ENCODE data around the gene YIF1A. TPM values are rescaled to one million over a fixed set of nuclear protein-coding genes. Genes with fewer than 3 reads are reported as not detected.

The YIF1A gene
- total RNA-seq, 1 donor from 2014 or later = 19.0 TPM

- Histone ChIP-seq H3F3A (ENCODE audit: low read depth) (peaks cover 8% of the 10 kb centered on the region), H4K20me1 (ENCODE audit: low read depth) (no peaks in the 10 kb centered on the region), H3K9ac (no peak overlapping the region), H3K27me3 (peaks cover 9% of the 10 kb centered on the region), H3K36me3 (no peaks in the 10 kb centered on the region), H2AFZ (replicated peaks) (no peak overlapping the region), H3K4me3 (no peak overlapping the region), H3K4me1 (peaks cover 25% of the 10 kb centered on the region), H3K79me2 (ENCODE audit: low read depth) (no peaks in the 10 kb centered on the region), H3K9me3 (ENCODE audit: low read depth) (no peaks in the 10 kb centered on the region), H3K4me2 (no peak overlapping the region), H3K27ac (no peak overlapping the region)
- H3K27me3 Mint-ChIP-seq (ENCODE audit: insufficient read depth, low read depth) = peaks cover 22% of the 10 kb centered on the region
- H3K9me3 Mint-ChIP-seq = peaks cover 12% of the 10 kb centered on the region
- H3K4me3 Mint-ChIP-seq = peak overlapping the region; percentile 47
- TF ChIP-seq EZH2 (IDR thresholded peaks at IDR 0.05) = no peak
- no peak for TF ChIP-seq EZH2phosphoT487 (IDR thresholded peaks at IDR 0.05)
- no peak for TF ChIP-seq CTCF (IDR thresholded peaks at IDR 0.05)
- no peak for DNase-seq (ENCODE audit: low spot score)
- H3K27ac Mint-ChIP-seq = peak overlapping the region; percentile 72
- no peaks in the 10 kb centered on the region for H3K36me3 Mint-ChIP-seq
- H3K4me1 Mint-ChIP-seq = peaks cover 52% of the 10 kb centered on the region
These were observed 29.6 kb upstream of the YIF1A start for GRCh38 chr11:66318600-66318970.

- peak overlapping the region; percentile 45 for H2AFZ ChIP-seq (replicated peaks)
- Mint-ChIP-seq H3K9me3 (peaks cover 12% of the 10 kb centered on the region), H3K27me3 (ENCODE audit: insufficient read depth, low read depth) (peaks cover 17% of the 10 kb centered on the region), H3K36me3 (no peaks in the 10 kb centered on the region), H3K4me1 (peaks cover 47% of the 10 kb centered on the region), H3K4me3 (peak overlapping the region; percentile 76), H3K27ac (peak overlapping the region; percentile 97)
- H3F3A ChIP-seq (ENCODE audit: low read depth) = peaks cover 14% of the 10 kb centered on the region
- peaks cover 28% of the 10 kb centered on the region for H3K4me1 ChIP-seq
- TF ChIP-seq CTCF (IDR thresholded peaks at IDR 0.05) (no peak), EZH2 (IDR thresholded peaks at IDR 0.05) (no peak), EZH2phosphoT487 (IDR thresholded peaks at IDR 0.05) (no peak)
- no peaks in the 10 kb centered on the region for H3K36me3 ChIP-seq
- H3K4me2 ChIP-seq = no peak overlapping the region
- H4K20me1 ChIP-seq (ENCODE audit: low read depth) = no peaks in the 10 kb centered on the region
- H3K79me2 ChIP-seq (ENCODE audit: low read depth) = no peaks in the 10 kb centered on the region
- H3K9ac ChIP-seq = no peak overlapping the region
- H3K4me3 ChIP-seq = no peak overlapping the region
- H3K9me3 ChIP-seq (ENCODE audit: low read depth) = no peaks in the 10 kb centered on the region
- H3K27me3 ChIP-seq = peaks cover 9% of the 10 kb centered on the region
- peak; percentile 51 for DNase-seq (ENCODE audit: low spot score)
- H3K27ac ChIP-seq = no peak overlapping the region
These were observed 29.0 kb upstream of the YIF1A start for GRCh38 chr11:66317723-66318599.

GRCh38 chr11:66317322-66317722 lies 28.4 kb upstream of the YIF1A start:
- no peaks in the 10 kb centered on the region for H3K36me3 Mint-ChIP-seq
- DNase-seq (ENCODE audit: low spot score) = no peak
- no peak overlapping the region for H3K4me3 ChIP-seq

More at GRCh38 chr11:66317322-66317722, 28.4 kb upstream of the YIF1A start:
- H3K9me3 ChIP-seq (ENCODE audit: low read depth) = no peaks in the 10 kb centered on the region
- H3K27ac Mint-ChIP-seq = peak overlapping the region; percentile 97
- no peak overlapping the region for H3K27ac ChIP-seq
- no peak overlapping the region for H3K9ac ChIP-seq
- peaks cover 9% of the 10 kb centered on the region for H3K27me3 ChIP-seq
- H3K79me2 ChIP-seq (ENCODE audit: low read depth) = no peaks in the 10 kb centered on the region
- peaks cover 43% of the 10 kb centered on the region for H3K4me1 Mint-ChIP-seq
- peak overlapping the region; percentile 76 for H3K4me3 Mint-ChIP-seq
- H3K27me3 Mint-ChIP-seq (ENCODE audit: insufficient read depth, low read depth) = peaks cover 15% of the 10 kb centered on the region
- TF ChIP-seq EZH2 (IDR thresholded peaks at IDR 0.05) (no peak), CTCF (IDR thresholded peaks at IDR 0.05) (no peak), EZH2phosphoT487 (IDR thresholded peaks at IDR 0.05) (no peak)
- no peaks in the 10 kb centered on the region for H4K20me1 ChIP-seq (ENCODE audit: low read depth)
- H3K9me3 Mint-ChIP-seq = peaks cover 12% of the 10 kb centered on the region
- H3F3A ChIP-seq (ENCODE audit: low read depth) = peaks cover 18% of the 10 kb centered on the region
- H3K36me3 ChIP-seq = no peaks in the 10 kb centered on the region
- peaks cover 28% of the 10 kb centered on the region for H3K4me1 ChIP-seq
- peak overlapping the region; percentile 45 for H3K4me2 ChIP-seq
- peak overlapping the region; percentile 45 for H2AFZ ChIP-seq (replicated peaks)
